Effector memory CD8-positive, alpha-beta T cell (primary cell): ENCODE measurements around the gene PTPN2.
A peak's percentile ranks its signal among the peaks of the same experiment; 100 is the strongest.
"Not testable (repeated sequence)": the region's sequence is repeated elsewhere in the genome, so short reads cannot be mapped to it uniquely, and the experiment has no call there.

Experiments used
- ATAC-seq: fragments of 150-1000 bp; cut with Tn5 transposase; replicated peaks from 2 replicates; pipeline ENCODE4 v1.10.0; 2021; ENCODE audit warnings: mild to moderate bottlenecking, moderate library complexity
- DNase-seq, 3 experiments: peaks; one replicate each; pipeline ENCODE4 v3.0.0; 2021
- H3K27ac Mint-ChIP-seq, 2 donors: one replicate each; pipeline ENCODE4 v1.8.0; 2022; ENCODE audit warnings: mild to moderate bottlenecking in 2 of 2, mixed read lengths in 2 of 2, moderate library complexity in 2 of 2
- H3K27me3 Mint-ChIP-seq, 2 donors: one replicate each; pipeline ENCODE4 v1.8.0; 2022; ENCODE audit warnings: mixed read lengths in 2 of 2
- H3K36me3 Mint-ChIP-seq: one replicate; pipeline ENCODE4 v1.8.0; 2022; ENCODE audit warnings: mild to moderate bottlenecking, moderate library complexity, mixed read lengths; ENCODE audit not compliant: insufficient read depth
- H3K4me1 Mint-ChIP-seq, 2 donors: one replicate each; pipeline ENCODE4 v1.8.0; 2022; ENCODE audit warnings: low read depth in 2 of 2, mixed read lengths in 2 of 2
- H3K4me3 Mint-ChIP-seq, 2 donors: one replicate each; pipeline ENCODE4 v1.8.0; 2022; ENCODE audit warnings: mild to moderate bottlenecking in 2 of 2, mixed read lengths in 2 of 2, moderate library complexity in 2 of 2
- H3K9me3 Mint-ChIP-seq, 2 donors: one replicate each; pipeline ENCODE4 v1.8.0; 2022; ENCODE audit warnings: mixed read lengths in 2 of 2

PTPN2 gene

GRCh38 chr18:12782521-12782920 is 101.5 kb downstream of the PTPN2 start:
- Mint-ChIP-seq H3K4me1 (no peaks in the 10 kb centered on the region), H3K4me3 (no peak overlapping the region), H3K9me3 (no peaks in the 10 kb centered on the region), H3K36me3 (peaks cover 4% of the 10 kb centered on the region), H3K27ac (no peak overlapping the region), H3K27me3 (no peaks in the 10 kb centered on the region)
- DNase-seq, result no peak
- ATAC-seq, result no peak

- Mint-ChIP-seq H3K9me3 (peaks cover 0 to 2% of the 10 kb centered on the region in 2 donors), H3K4me3 (no peak overlapping the region), H3K27me3 (no peaks in the 10 kb centered on the region), H3K36me3 (peaks cover 10% of the 10 kb centered on the region), H3K4me1 (peaks cover 7 to 12% of the 10 kb centered on the region in 2 donors), H3K27ac (no peak overlapping the region)
- no peak for ATAC-seq
- no peak for DNase-seq
These were observed 104.6 kb downstream of the PTPN2 start for GRCh38 chr18:12779456-12779855.

GRCh38 chr18:12779043-12779442 is 105.0 kb downstream of the PTPN2 start:
- ATAC-seq (no peak), DNase-seq (no peak)
- H3K27ac Mint-ChIP-seq, result no peak overlapping the region
- H3K4me3 Mint-ChIP-seq, result no peak overlapping the region
- peaks cover 10% of the 10 kb centered on the region for H3K36me3 Mint-ChIP-seq
- H3K4me1 Mint-ChIP-seq, result peaks cover 7 to 12% of the 10 kb centered on the region in 2 donors
- no peaks in the 10 kb centered on the region for H3K27me3 Mint-ChIP-seq
- H3K9me3 Mint-ChIP-seq, result peaks cover 0 to 2% of the 10 kb centered on the region in 2 donors

GRCh38 chr18:12777500-12777944 is 106.5 kb downstream of the PTPN2 start:
- Mint-ChIP-seq H3K4me3 (no peak overlapping the region), H3K36me3 (peaks cover 10% of the 10 kb centered on the region)

GRCh38 chr18:12776821-12777471 is 107.1 kb downstream of the PTPN2 start:
- Mint-ChIP-seq H3K4me1 (peaks cover 11 to 16% of the 10 kb centered on the region in 2 donors), H3K9me3 (peaks cover 0 to 2% of the 10 kb centered on the region in 2 donors), H3K4me3 (no peak overlapping the region), H3K27ac (no peak overlapping the region), H3K27me3 (no peaks in the 10 kb centered on the region), H3K36me3 (peaks cover 10% of the 10 kb centered on the region)
- DNase-seq, result no peak
- ATAC-seq, result no peak

More at GRCh38 chr18:12777500-12777944, 106.5 kb downstream of the PTPN2 start:
- Mint-ChIP-seq H3K4me1 (peaks cover 11 to 16% of the 10 kb centered on the region in 2 donors), H3K27ac (no peak overlapping the region), H3K27me3 (no peaks in the 10 kb centered on the region), H3K9me3 (peaks cover 0 to 2% of the 10 kb centered on the region in 2 donors)
- ATAC-seq (no peak), DNase-seq (no peak)

GRCh38 chr18:12776415-12776814 is 107.6 kb downstream of the PTPN2 start:
- Mint-ChIP-seq H3K4me1 (peaks cover 11 to 16% of the 10 kb centered on the region in 2 donors), H3K27ac (peak overlapping the region; percentile 78 to 95), H3K4me3 (peak overlapping the region; percentile 82 to 88)
- DNase-seq, H3K27me3 Mint-ChIP-seq, ATAC-seq, H3K36me3 Mint-ChIP-seq, H3K9me3 Mint-ChIP-seq: not testable (repeated sequence)

GRCh38 chr18:12774982-12775381 is 109.1 kb downstream of the PTPN2 start:
- H3K4me1 Mint-ChIP-seq, result peaks cover 12 to 16% of the 10 kb centered on the region in 2 donors
- no peaks in the 10 kb centered on the region for H3K27me3 Mint-ChIP-seq
- peak overlapping the region; percentile 78 to 95 for H3K27ac Mint-ChIP-seq
- H3K4me3 Mint-ChIP-seq, result peak overlapping the region; percentile 82 to 88
- peak; percentile 74 for ATAC-seq
- H3K36me3 Mint-ChIP-seq, result peaks cover 10% of the 10 kb centered on the region
- H3K9me3 Mint-ChIP-seq, result peaks cover 0 to 2% of the 10 kb centered on the region in 2 donors
- peak in 1 of 3 experiments; percentile 35 for DNase-seq

- Mint-ChIP-seq H3K4me1 (peaks cover 12 to 16% of the 10 kb centered on the region in 2 donors), H3K9me3 (peaks cover 0 to 2% of the 10 kb centered on the region in 2 donors), H3K27ac (no peak overlapping the region), H3K27me3 (no peaks in the 10 kb centered on the region), H3K36me3 (peaks cover 10% of the 10 kb centered on the region), H3K4me3 (peak overlapping the region in 1 of 2 donors; percentile 45)
- DNase-seq (no peak), ATAC-seq (no peak)
These were observed 110.7 kb downstream of the PTPN2 start for GRCh38 chr18:12773369-12773768.

GRCh38 chr18:12772111-12772510 is 111.9 kb downstream of the PTPN2 start:
- DNase-seq, result no peak
- H3K9me3 Mint-ChIP-seq, result peaks cover 0 to 2% of the 10 kb centered on the region in 2 donors
- no peak overlapping the region for H3K4me3 Mint-ChIP-seq
- no peak overlapping the region for H3K27ac Mint-ChIP-seq
- peaks cover 10% of the 10 kb centered on the region for H3K36me3 Mint-ChIP-seq
- no peak for ATAC-seq
- peaks cover 12 to 16% of the 10 kb centered on the region in 2 donors for H3K4me1 Mint-ChIP-seq
- H3K27me3 Mint-ChIP-seq, result no peaks in the 10 kb centered on the region

- Mint-ChIP-seq H3K27ac (no peak overlapping the region), H3K27me3 (no peaks in the 10 kb centered on the region), H3K4me3 (no peak overlapping the region), H3K36me3 (peaks cover 5% of the 10 kb centered on the region), H3K4me1 (peaks cover 12 to 14% of the 10 kb centered on the region in 2 donors), H3K9me3 (no peaks in the 10 kb centered on the region)
- ATAC-seq, result no peak
- DNase-seq, result no peak
These were observed 113.4 kb downstream of the PTPN2 start for GRCh38 chr18:12770469-12771219.

- Mint-ChIP-seq H3K36me3 (peaks cover under 1% of the 10 kb centered on the region), H3K9me3 (no peaks in the 10 kb centered on the region), H3K27ac (no peak overlapping the region), H3K27me3 (no peaks in the 10 kb centered on the region), H3K4me3 (no peak overlapping the region), H3K4me1 (peaks cover 8 to 10% of the 10 kb centered on the region in 2 donors)
- ATAC-seq, result no peak
- DNase-seq, result no peak
These were observed 114.2 kb downstream of the PTPN2 start for GRCh38 chr18:12769644-12770440.

- H3K4me1 Mint-ChIP-seq, result peaks cover 4 to 8% of the 10 kb centered on the region in 2 donors
These were observed 114.9 kb downstream of the PTPN2 start for GRCh38 chr18:12769136-12769535.

GRCh38 chr18:12768625-12769024 is 115.4 kb downstream of the PTPN2 start:
- H3K9me3 Mint-ChIP-seq, result no peaks in the 10 kb centered on the region
- no peak overlapping the region for H3K27ac Mint-ChIP-seq
- no peak for ATAC-seq
- peaks cover 3% of the 10 kb centered on the region for H3K36me3 Mint-ChIP-seq
- DNase-seq, result no peak
- H3K27me3 Mint-ChIP-seq, result no peaks in the 10 kb centered on the region
- peaks cover 4 to 8% of the 10 kb centered on the region in 2 donors for H3K4me1 Mint-ChIP-seq
- no peak overlapping the region for H3K4me3 Mint-ChIP-seq

More at GRCh38 chr18:12769136-12769535, 114.9 kb downstream of the PTPN2 start:
- no peak for DNase-seq
- Mint-ChIP-seq H3K27ac (no peak overlapping the region), H3K9me3 (no peaks in the 10 kb centered on the region), H3K36me3 (peaks cover 3% of the 10 kb centered on the region), H3K27me3 (no peaks in the 10 kb centered on the region), H3K4me3 (no peak overlapping the region)
- ATAC-seq, result no peak
